PC-9 (cell line): ENCODE data around the gene SLC12A1. TPM values are rescaled to one million over a fixed set of nuclear protein-coding genes. Genes with fewer than 3 reads are reported as not detected.

Source experiments
- BruUV-seq: library from RNA; stranded (reverse); fragments of 400-500 nt; replicated peaks from 2 replicates; lab custom pipeline; 2021; lab: Mats Ljungman, UMichigan
- CTCF ChIA-PET: fragments of 300-600 bp; sonication (Branson Sonifier 250); formaldehyde crosslinking; loops from one replicate; lab custom pipeline; 2022; ENCODE audit warnings: antibody characterized with exemption; lab: Charles Lee
- POLR2A ChIA-PET: fragments of 300-600 bp; sonication (Branson Sonifier 250); formaldehyde crosslinking; loops from one replicate; lab custom pipeline; 2022; ENCODE audit warnings: antibody characterized with exemption; ENCODE audit not compliant: unreplicated experiment; lab: Charles Lee
- DNase-seq, 2 experiments: peaks; one replicate each; pipeline versions ENCODE4 v3.0.0 to v3.0.0-alpha.2; 2015 to 2022; ENCODE audit warnings: mixed read lengths in 1 of 2
- H2AFZ ChIP-seq: fragments of 200-600 bp; sonication (generic); 2 replicates; pipeline ENCODE4 v1.8.1; 2017; ENCODE audit warnings: antibody characterized with exemption
- H3F3A ChIP-seq: fragments of 200-600 bp; sonication (generic); 2 replicates; pipeline ENCODE4 v1.8.1; 2017; ENCODE audit warnings: antibody characterized with exemption, mild to moderate bottlenecking, low read depth; ENCODE audit not compliant: insufficient read depth
- H3K27ac ChIP-seq: fragments of 200-600 bp; sonication (generic); 2 replicates; pipeline ENCODE4 v1.6.1; 2016; ENCODE audit warnings: mixed run types
- H3K27me3 ChIP-seq: fragments of 200-600 bp; sonication (generic); 2 replicates; pipeline ENCODE4 v1.6.1; 2016; ENCODE audit warnings: low read depth, mixed run types; ENCODE audit not compliant: insufficient read depth
- H3K36me3 ChIP-seq: fragments of 200-600 bp; sonication (generic); 2 replicates; pipeline ENCODE4 v1.6.1; 2016; ENCODE audit warnings: low read depth, mixed run types
- H3K4me1 ChIP-seq: fragments of 200-600 bp; sonication (generic); replicated peaks from 2 replicates; pipeline ENCODE4 v1.6.1; 2016; ENCODE audit warnings: mixed run types; ENCODE audit not compliant: insufficient read depth
- H3K4me2 ChIP-seq: fragments of 200-600 bp; sonication (generic); 2 replicates; pipeline ENCODE4 v1.6.1; 2017; ENCODE audit warnings: mixed run types
- H3K4me3 ChIP-seq: fragments of 200-600 bp; sonication (generic); 2 replicates; pipeline ENCODE4 v1.6.1; 2016; ENCODE audit warnings: mixed run types
- H3K79me2 ChIP-seq: fragments of 200-600 bp; sonication (generic); 2 replicates; pipeline ENCODE4 v1.6.1; 2017; ENCODE audit warnings: low read depth, mixed run types
- H3K9me2 ChIP-seq: fragments of 200-600 bp; sonication (generic); 2 replicates; pipeline ENCODE4 v1.8.1; 2017; ENCODE audit warnings: mild to moderate bottlenecking; ENCODE audit not compliant: insufficient read depth
- H3K9me3 ChIP-seq: fragments of 200-600 bp; sonication (generic); 2 replicates; pipeline ENCODE4 v1.8.1; 2016; ENCODE audit warnings: low read depth; ENCODE audit not compliant: insufficient read depth
- H4K20me1 ChIP-seq: fragments of 200-600 bp; sonication (generic); 2 replicates; pipeline ENCODE4 v1.8.1; 2017; ENCODE audit not compliant: insufficient read depth
- CTCF ChIP-seq: fragments of 200-600 bp; sonication (generic); conservative IDR thresholded peaks from 2 replicates; pipeline ENCODE4 v1.6.1; 2017; ENCODE audit warnings: mixed run types, antibody characterized with exemption, mild to moderate bottlenecking, moderate library complexity
- EZH2 ChIP-seq: fragments of 200-600 bp; sonication (generic); IDR thresholded peaks from 2 replicates; pipeline ENCODE4 v1.8.0; 2017; ENCODE audit warnings: antibody characterized with exemption, low read depth
- intact Hi-C: fragments of 100-400 bp; cut with micrococcal nuclease; formaldehyde crosslinking; loops from one replicate; pipeline ENCODE4 v1.10.0; 2022; ENCODE audit not compliant: unreplicated experiment
- total RNA-seq: library from RNA; stranded (reverse); gene quantifications from 2 replicates; pipeline ENCODE4 v1.2.3, GENCODE V29; 2021

The SLC12A1 gene
- total RNA-seq, 1 experiment from 2014 or later, result not detected

- Histone ChIP-seq H4K20me1 (no peaks in the 10 kb centered on the region), H3K27ac (no peak overlapping the region), H3K36me3 (no peaks in the 10 kb centered on the region), H3K79me2 (no peaks in the 10 kb centered on the region), H3K4me2 (no peak overlapping the region), H3K4me1 (no peaks in the 10 kb centered on the region), H3K27me3 (peaks cover 24% of the 10 kb centered on the region), H2AFZ (no peak overlapping the region), H3F3A (no peaks in the 10 kb centered on the region), H3K9me2 (no peaks in the 10 kb centered on the region), H3K9me3 (no peaks in the 10 kb centered on the region), H3K4me3 (no peak overlapping the region)
- no TSS peak for BruUV-seq
- CTCF ChIA-PET, result no interaction called here
- TF ChIP-seq EZH2 (no peak), CTCF (no peak)
- POLR2A ChIA-PET, result no interaction called here
- no peak for DNase-seq
- intact Hi-C loops, result no loop called here
Observed at GRCh38 chr15:48242535-48242934, 36.4 kb downstream of the SLC12A1 start.

- intact Hi-C loops, result no loop called here
- no TSS peak for BruUV-seq
- DNase-seq, result no peak
Observed at GRCh38 chr15:48244921-48245320, 38.8 kb downstream of the SLC12A1 start.

GRCh38 chr15:48248414-48248813 is 42.3 kb downstream of the SLC12A1 start:
- H3K36me3 ChIP-seq, result no peaks in the 10 kb centered on the region
- POLR2A ChIA-PET, result no interaction called here
- peaks cover 32% of the 10 kb centered on the region for H3K27me3 ChIP-seq
- no peaks in the 10 kb centered on the region for H3K79me2 ChIP-seq
- CTCF ChIA-PET, result no interaction called here
- H3K4me3 ChIP-seq, result no peak overlapping the region
- no peaks in the 10 kb centered on the region for H3F3A ChIP-seq
- TF ChIP-seq CTCF (no peak), EZH2 (no peak)
- no peaks in the 10 kb centered on the region for H3K4me1 ChIP-seq
- no peaks in the 10 kb centered on the region for H3K9me3 ChIP-seq
- no peak overlapping the region for H3K4me2 ChIP-seq
- intact Hi-C loops, result no loop called here
- BruUV-seq, result no TSS peak
- no peak overlapping the region for H3K27ac ChIP-seq
- no peaks in the 10 kb centered on the region for H4K20me1 ChIP-seq
- no peak overlapping the region for H2AFZ ChIP-seq
- no peak for DNase-seq
- no peaks in the 10 kb centered on the region for H3K9me2 ChIP-seq

More at GRCh38 chr15:48244921-48245320, 38.8 kb downstream of the SLC12A1 start:
- Histone ChIP-seq H3K27me3 (peaks cover 30% of the 10 kb centered on the region), H3K4me1 (no peaks in the 10 kb centered on the region), H3K9me2 (no peaks in the 10 kb centered on the region), H3K36me3 (no peaks in the 10 kb centered on the region), H3K27ac (no peak overlapping the region), H3K9me3 (no peaks in the 10 kb centered on the region), H3K4me3 (no peak overlapping the region), H2AFZ (no peak overlapping the region), H4K20me1 (no peaks in the 10 kb centered on the region), H3K79me2 (no peaks in the 10 kb centered on the region), H3K4me2 (no peak overlapping the region), H3F3A (no peaks in the 10 kb centered on the region)
- TF ChIP-seq EZH2, result no peak
- no peak for TF ChIP-seq CTCF
- ChIA-PET POLR2A (no interaction called here), CTCF (no interaction called here)
